Eye (tissue), 1 donor: ENCODE results near the gene WDR93.

Experiments
- DNase-seq: peaks from one replicate; pipeline ENCODE4 v3.0.0-alpha.2; 2015

Gene WDR93

DNA sequence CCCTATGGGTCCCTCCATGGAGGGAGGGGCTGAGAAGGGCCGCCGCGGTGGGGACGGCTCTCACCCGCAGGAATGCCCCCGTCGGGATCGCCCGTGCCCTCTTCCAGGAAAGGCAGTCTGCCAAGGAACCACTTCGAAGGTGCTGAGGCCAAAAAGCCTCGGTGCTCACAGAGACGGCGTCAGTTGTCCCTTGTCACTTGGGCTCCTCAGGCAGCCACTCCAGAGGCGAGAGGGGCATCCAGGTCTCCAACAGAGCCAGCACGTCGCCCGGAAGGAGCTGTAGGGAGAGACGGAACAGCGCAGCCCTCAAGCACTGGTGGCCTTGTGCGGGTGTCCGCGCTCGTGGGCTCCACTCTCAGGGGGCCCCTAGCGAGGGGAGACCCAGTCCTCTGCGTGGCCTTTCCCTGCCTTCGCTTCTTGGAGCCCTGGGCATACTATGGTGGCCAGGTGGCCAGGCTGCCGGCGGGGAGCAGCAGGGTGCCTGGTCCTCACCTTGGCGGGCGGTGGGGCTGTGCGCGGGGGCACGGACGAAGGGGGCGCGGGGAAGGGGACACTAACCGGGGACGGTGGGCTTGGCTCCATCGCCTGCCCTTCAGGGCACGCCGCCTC is 59.4 kb downstream of the WDR93 start:
- peak; percentile 61 for DNase-seq

- DNase-seq = peak; percentile 97
Measured at GRCh38 chr15:89750560-89751542, 60.2 kb downstream of the WDR93 start, which contains the start of gene MESP1. MESP1 (minus strand) TSS chr15:89751249; CDS start chr15:89751231, 18 bp downstream.

DNA sequence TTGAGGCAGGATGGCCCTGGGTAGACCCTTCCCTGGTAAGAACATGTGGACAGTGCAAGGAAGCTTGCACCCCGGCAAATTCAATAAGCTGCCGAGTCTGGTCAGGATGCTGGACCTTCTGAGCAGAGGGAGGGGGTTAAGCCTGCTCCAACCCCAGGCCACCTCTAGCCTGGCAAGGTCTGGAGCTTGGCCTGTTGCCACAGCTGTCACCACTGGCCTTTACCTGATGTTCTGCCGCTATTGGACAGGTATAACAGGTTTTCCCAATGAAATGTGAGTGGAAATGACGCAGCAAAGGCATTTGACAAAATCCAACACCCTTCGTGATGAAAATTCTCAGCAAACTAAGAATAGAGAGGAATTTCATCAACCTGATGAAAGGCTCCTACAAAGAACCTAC is 61.1 kb downstream of the WDR93 start:
- no peak for DNase-seq

GRCh38 chr15:89753855-89754254 is 63.2 kb downstream of the WDR93 start:
- DNase-seq = no peak

- no peak for DNase-seq
Measured at GRCh38 chr15:89754361-89755154, 63.9 kb downstream of the WDR93 start.

DNA sequence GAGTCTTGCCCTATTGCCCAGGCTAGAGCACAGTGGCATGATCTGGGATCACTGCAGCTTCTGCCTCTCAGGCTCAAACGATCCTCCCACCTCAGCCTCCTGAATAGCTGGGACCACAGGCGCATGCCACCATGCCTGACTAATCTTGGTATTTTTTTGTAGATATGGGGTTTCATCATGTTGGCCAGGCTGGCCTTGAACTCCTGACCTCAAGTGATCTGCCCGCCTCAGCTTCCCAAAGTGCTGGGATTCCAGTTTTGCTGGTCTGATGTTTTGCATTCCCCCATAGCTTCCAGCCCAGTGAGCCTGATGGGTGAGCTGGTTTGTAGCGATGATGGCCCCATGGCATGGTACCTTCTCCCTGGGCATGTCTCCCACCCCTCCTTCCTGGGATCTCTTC is 65.1 kb downstream of the WDR93 start:
- DNase-seq = no peak

DNA sequence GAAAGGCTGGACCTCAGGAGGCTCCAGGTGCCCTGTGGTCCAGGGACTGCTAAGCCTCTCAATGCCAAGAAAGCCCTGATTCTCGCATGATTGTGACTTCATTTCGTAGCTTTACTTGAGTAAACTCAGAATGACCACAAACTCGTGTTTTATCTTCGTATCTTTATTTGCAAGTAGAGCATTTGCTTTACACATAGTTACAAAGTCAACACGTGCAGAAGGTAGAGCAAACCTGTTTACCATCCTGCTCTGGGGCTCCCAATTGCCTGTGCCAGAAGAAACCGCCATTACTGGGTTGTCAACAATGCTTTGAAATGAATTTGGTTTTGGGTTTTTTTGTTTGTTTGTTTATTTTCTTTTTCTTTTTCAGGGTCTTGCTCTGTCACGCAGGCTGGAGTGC is 66.3 kb downstream of the WDR93 start:
- DNase-seq = no peak

GRCh38 chr15:89758283-89758682 is 67.7 kb downstream of the WDR93 start:
- no peak for DNase-seq

GRCh38 chr15:89758981-89759380 is 68.4 kb downstream of the WDR93 start:
- no peak for DNase-seq

DNA sequence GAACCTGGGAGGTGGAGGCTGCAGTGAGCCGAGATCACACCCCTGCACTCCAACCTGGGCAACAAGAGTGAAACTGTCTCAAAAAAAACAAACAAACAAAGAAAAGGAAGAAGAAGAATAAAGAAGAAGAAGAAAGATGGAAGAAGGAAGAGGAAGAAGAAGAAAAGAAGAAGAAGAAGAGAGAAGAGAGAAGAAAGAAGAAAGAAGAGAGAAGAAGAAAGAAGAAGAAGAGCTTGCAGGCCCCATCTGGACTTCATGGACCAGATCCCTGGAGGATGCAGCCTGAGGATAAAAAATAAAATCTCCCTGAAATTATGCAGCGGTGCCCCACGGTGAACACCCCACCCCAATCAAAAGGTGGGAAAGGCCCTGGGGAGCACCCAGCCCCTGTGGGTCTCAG is 69.2 kb downstream of the WDR93 start:
- no peak for DNase-seq

DNA sequence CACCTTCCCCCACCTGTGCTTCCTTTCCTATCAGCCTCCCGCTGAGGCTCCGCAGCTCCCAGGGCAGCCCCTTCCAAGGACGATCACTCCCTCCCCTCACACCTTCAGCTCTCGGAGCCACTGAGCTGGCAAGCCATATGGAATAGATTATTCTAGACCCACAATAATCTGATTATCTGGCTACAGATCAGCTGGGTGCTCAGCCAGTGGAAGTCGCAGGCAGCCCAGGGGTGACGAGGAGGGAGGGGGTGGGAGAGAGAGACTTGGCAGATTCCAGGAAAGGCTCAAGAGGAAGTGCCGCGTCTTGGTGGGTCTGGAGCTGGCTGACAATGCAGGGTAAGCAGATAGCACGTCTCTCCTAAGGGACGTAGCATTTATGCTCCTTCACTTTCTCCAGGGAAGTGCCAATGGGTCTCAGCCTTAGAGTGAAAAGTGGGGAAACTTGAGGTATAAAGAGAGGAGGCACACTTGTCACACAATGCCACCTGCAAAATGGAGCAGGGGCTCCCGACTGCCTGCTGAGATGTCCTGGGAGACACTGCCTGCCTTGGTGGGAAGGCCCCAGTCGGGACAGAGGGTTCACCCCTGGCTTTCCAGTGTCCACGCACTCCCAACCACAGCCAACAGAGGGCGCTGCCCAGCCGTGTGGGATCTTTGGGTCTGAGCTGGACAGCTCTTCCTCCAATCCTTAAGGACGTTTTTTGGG is 69.8 kb downstream of the WDR93 start:
- peak; percentile 87 for DNase-seq

- no peak for DNase-seq
Measured at GRCh38 chr15:89761009-89761831, 70.6 kb downstream of the WDR93 start.

DNA sequence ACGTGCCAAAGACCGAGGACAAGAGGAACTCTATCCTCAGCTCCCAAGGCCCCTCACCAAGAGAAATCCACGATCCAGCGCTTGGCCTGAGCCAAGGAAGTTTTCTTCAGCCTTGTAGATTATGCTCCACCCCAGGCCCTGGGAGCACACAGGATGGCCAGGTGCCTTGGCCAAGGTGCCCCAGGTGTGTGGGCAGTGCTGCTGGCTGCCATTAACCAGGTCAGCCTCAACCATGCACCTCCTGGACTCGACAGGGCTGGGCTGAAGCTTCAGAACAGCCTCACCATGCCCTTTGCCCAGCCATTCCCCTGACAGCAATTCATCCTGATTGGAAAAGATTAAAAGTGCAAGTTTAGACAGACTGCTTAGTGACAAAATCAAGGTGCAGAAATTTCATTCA is 71.3 kb downstream of the WDR93 start:
- DNase-seq = no peak

DNA sequence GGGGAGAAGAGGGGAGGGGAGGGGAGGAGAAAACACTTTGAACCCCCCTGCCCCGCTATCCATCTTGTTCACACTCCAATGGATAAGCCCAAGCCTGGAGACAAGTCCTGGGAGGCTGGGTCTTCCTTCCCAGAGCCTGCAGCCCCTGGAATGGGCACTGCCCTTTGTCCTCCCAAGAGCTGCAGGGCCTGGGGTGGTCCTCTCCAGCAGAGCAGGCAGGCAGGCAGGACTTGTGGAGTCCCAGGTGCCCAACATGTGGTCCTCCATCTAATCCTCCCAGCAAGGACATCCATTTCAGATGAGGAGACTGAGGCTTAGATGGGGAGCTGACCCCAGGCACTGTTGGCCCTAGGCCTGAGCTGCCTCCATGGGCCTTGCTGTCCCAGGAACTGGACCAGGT is 75.1 kb downstream of the WDR93 start:
- DNase-seq = no peak

- no peak for DNase-seq
Measured at GRCh38 chr15:89766357-89767311, 76.0 kb downstream of the WDR93 start.

GRCh38 chr15:89767411-89767915 is 76.9 kb downstream of the WDR93 start:
- no peak for DNase-seq

DNA sequence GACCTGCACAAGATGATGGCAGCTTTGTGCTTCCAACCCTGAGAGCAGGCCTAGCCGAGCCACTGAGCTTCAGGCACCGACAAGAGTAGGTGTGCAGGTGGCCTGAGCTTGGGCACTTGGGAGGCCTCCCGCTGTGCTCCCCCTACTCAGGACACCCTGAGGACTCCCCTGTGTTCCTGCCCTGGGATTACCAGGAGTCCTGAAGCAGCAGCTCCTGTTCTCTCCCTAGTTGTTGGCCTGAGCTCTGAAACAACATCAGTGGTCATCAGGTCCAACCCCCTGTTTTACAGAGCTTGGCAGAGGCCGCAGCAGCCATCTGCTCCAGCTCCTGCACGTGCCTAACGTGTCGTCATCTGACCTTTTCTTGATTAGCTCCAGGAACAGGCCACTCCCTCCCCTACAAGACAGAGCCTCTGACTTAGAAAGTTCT is 77.5 kb downstream of the WDR93 start:
- DNase-seq = no peak

DNA sequence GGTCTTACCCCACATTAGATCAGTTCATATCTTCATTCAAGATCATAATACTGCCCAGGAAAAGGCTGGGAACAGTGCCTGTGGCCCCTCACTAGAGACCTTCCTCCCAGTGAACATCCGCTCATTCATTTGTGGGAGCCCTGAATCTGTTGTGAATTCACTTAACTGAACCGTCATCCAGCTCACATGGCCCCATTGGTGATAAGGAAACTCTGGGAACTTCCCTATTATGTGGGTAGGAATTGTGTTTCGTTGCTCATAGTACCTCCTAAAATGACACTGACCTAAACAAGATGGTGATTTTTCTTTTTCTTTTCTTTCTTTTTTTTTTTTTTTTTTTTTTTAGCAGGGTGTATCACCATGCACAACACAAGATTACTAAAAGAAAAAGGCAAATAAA is 78.8 kb downstream of the WDR93 start:
- no peak for DNase-seq

DNA sequence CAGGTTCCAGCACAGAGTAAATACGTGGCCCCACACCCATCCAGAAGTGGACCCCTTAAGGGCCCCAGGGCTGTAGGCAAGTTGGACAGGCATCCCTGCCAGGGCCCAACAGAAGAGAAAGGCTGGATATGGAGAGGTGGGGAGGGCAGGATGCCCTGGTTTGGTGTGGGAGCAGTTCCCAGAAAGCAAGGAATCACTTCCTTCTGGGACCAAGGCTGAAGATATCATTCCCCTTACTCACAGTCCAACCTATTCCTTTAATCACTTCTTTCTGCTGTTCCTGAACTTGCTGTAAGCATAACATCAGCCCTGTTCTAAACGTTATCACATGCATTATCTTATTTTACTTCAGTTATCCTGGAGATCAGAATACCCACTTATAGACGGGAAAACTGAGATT is 79.4 kb downstream of the WDR93 start:
- DNase-seq = no peak

- no peak for DNase-seq
Measured at GRCh38 chr15:89772932-89773583, 82.4 kb downstream of the WDR93 start.
